CD1c-positive myeloid dendritic cell (primary cell): ENCODE measurements around the gene HDAC7.

ENCODE experiments used
- DNase-seq: peaks from one replicate; pipeline ENCODE4 v3.0.0-alpha.2; 2016; ENCODE audit errors: extremely low spot score

HDAC7 gene

DNA sequence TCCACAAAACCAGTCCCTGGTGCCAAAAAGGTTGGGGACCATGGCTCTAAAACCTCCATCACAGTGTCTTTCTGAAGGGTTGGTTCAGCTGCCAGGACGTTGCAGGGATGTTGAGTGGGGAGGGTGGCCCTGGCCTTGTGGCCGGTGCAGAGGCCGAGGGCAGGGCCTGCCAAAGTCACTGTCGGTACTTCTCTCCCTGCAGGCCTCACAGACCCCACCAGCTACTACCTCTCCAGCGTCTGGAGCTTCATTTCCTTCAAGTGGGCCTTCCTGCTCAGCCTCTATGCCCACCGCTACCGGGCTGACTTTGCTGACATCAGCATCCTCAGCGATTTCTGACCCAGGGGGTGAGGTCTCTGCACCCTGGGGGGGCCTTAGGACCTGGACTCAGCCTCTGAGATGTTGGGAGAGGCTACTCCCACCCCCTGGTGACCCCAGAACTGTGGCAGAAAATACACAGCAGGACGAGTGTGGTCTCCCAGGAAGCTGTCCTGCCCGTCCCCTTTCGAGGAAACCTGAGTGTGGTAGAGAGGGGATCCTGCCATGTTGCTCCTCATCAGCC is 39.7 kb downstream of the HDAC7 start:
- no peak for DNase-seq

DNA sequence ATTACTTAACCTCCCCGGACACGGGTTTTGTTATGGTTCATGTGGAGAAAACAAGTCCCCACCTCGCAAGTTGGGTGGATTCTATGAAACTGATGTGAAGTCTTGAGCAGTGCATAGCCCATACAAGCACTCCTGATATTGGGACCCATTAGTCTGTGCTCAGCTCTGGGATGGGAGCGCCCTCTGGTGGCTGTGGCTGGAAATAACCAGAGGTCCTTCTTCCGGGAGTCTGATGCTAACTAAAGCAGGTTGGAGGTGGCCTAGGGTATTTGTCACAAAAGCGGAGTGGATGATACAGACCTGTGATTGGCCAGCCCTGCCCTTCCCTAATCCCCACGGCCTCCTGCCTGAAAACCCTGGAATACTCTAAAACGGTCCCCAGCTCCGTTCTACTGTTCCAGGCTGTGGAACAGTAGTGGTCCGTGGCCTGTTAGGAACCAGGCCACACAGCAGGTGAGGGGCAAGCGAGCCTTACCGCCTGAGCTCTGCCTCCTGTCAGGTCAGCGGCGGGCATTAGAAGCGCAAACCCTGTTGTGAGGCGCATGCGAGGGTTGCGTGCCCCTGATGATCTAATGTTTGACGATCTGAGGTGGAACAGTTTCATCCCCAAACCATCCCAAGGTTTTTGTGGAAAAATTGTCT is 40.3 kb downstream of the HDAC7 start:
- DNase-seq, result peak; percentile 91

DNA sequence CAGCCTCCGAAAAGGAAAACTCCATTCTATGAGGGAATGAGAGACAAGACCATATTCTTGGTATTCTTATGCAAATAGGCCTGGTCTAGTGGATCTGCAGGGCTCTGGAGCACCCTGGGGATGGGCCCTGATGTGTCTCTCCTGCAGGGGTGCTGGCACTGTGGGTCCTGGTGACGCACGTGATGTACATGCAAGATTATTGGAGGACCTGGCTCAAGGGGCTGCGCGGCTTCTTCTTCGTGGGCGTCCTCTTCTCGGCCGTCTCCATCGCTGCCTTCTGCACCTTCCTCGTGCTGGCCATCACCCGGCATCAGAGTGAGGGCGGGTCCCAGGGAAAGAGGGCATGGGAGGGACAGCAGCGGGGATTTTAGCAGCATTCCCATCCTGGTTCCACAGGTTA is 40.8 kb downstream of the HDAC7 start:
- DNase-seq, result no peak

DNA sequence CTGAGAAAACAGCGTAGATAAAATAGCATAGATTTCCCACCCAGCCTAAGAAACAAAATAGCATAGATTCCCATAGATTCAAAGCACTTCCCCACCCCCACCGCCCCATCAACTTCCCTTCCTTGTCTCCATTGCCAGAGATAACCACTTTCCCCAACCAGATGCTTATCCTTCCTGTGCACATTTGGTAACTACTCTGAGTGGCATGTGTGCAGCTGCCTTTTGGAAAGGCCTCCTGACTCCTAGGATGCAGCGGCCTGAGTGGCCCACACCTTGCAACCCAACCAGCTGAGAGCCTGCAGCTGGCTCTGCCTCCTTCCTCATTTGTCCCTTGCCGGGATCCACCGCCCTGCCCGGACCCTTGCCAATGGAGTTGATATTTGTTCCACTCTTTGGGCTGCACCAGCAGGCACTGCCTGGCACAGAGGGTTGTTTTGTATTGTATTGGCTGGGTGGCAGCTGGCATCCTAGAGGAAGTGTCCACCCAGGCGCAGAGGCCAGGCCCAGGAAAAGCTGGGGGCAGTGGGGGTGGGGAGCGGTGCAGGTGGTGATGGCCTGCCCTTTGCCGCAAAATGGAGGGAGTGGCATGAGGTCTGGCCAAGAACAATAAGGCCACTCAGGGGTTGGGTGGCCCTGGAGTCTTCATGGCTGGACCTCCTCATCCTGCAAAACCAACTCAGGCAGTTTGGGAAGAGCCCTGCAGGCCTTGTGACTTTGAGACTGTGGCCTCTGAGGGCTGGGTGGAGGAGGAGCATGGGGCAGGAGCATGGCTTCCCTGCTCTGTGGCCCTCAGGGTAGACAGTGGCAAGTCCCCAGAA is 41.8 kb downstream of the HDAC7 start:
- DNase-seq, result peak; percentile 36

DNA sequence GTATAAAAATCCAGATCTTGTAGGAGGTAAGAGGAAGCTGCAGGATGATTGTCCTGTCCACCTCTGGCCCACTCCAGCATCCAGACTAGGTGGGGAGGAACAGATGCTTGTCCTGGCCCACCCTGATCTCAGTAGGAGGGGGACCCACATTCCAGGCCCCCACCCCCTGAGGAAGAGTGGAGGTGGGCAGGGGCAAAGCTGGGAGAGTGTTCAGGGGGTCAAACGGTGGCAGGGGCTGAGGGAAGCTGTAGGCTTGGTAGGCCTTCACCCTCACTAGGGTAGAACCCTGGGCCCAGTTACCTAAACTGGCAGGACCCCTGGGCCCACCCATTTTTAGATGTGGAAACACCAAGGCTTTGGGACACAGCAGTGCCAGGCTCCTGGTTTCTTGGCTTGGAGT is 42.6 kb downstream of the HDAC7 start:
- no peak for DNase-seq

DNA sequence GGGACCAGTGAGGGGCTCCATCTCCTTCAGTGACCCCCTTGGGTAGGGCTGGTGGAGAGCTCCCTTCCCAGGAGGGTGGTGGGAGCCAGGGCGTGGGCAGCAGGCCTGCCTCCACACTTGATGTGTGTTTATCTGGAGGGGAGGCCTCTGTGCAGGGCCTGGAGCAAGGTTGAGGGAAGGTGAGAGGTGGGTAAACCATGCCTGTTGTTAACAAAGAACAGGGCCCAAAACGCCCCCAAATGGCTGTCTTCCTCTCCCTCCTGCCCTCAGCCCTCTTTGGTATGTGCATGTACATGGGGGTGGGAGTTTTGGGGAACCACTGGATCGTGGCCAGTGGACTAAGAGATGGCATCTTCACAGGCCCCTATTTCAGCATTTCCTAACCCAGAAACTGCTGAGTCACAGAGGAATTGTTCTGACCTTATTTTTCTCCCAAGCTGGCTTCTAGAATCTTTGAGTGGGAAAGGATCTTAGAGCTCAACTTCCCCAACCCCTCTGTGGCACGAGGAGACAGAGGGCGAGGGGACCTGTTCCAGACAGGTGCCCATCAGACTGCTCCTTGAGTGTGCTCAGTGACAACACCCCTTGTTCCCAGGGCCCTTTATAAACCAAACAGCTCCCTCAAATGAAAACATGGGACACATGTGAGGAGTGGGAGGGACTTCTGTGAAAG is 43.1 kb downstream of the HDAC7 start:
- DNase-seq, result peak; percentile 69

DNA sequence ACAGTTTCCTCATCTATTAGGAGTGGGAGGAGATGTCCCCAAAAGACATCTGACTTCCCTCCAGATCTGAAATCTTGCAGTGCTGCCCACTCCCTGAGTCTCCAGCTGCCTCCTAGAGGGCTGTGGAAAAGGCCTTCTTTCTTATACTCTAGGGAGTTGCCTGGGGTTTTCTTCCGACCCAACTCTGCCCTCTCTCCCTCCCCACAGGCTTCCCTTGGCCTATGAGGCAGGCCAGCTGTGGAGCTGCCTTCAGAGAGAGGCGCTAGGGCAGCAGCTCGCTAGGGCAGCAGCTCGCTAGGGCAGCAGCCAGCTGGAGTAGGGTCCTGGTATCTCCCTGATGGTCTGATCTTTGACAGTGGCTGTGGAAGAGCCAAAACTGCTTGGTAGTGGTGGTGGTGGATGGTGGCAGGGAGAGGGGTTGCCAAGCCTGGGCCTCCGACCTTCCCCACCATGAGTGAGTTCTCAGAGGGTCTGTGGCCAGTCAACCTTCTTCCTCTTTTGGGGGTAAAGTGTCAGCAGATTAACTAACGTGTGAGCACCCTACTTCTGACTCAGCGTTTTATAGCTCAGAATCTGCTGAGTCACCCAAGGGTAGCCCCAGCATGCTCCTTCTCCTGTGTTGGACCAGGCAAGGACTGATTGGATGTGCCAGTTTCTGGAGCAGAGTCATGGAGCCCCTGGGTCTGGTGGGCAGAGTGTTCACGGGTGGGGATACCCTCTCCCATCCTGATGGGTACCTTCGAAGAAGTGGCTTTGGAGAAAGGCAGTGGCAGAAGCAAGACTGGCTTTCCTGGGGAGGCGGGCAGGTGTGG is 44.4 kb downstream of the HDAC7 start:
- DNase-seq, result peak; percentile 73

DNA sequence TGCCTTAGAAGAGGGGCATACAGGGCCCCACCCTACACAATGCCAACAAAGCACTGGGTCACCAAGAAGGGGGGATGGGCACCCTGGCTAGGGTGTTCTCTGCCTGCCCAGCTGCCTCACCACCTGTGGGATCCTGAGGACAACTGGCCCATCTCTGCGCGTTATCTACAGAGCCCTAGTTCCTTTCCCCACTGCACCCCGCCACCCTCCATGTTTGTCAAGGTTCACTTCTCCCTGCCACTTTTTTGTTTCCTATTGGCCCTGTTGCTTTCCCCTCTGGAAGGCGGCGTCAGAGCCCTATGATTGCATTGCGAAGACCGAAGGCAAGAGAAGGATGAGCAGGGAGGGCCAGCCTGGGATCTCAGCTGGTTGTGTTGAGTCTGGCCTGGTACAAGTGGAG is 45.0 kb downstream of the HDAC7 start:
- DNase-seq, result no peak

DNA sequence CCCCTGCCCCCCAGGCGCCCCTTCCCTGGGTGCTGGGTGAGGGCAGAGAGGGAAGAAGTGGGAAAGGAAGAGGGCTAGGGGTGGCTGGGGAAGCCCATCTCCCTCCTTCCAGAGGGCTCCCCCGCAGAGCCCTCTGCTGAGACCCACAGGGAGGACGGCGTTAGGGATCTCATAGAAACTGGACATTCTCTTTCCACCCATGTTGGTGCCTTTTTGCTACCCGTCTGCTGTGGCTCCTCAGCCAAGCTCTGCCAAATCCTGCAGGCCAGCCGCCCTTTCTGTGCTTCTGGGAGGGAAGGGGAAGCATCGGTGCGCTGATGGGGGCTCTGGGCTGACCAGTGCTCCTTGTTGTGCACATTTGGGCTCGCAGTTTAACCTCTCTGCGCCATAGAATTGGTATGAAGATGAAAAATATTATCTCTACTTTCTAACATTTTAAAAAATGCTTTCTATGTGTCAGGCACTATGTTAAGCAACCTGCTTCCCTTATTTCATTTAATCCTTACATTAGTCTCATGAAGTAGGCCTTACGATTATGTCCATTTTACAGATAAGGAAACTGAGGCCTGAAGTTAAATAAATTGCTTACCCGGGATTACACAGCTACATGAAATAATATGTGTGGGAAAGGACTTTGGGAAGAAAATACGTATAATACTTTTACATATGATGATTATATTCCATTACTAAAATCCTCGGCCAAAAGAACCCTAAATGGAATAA is 45.7 kb downstream of the HDAC7 start:
- no peak for DNase-seq

DNA sequence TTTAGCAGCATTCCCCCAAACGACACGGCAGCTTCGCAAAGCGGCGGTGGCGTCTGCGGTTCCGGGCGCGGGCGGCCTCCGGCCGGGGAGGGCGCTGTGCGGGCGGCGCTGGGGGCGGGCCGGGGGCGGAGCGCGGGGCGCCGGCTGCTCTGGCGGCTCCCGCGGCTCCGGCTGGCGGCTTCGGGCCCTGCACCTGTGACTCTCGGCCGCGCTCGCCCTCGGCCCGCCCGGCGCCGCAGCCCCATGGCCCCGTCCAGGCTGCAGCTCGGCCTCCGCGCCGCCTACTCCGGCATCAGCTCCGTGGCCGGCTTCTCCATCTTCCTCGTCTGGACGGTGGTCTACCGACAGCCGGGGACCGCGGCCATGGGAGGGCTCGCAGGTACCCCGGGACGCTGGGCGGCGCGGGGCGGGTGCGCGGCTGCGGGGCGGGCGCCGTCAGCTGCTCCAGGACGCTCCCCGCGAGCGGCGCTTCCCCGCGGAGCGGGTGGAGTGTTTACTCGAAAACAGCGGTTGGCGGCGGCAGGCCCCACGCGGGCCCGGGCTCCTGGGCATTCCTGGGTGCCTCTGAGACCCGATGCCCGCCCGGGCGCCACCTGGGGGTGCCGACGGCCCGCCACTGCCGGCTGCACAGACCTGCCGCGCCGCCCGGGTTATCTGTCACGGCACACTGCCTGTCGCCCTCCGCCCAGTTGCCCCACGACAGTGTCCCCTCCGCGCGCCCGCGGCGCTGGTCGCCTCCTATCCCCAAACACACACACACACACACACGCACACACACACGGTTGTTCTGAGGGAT is 46.4 kb downstream of the HDAC7 start, which contains the start of gene SLC48A1:
Gene SLC48A1 (plus strand): TSS at position 177 of the 796 bp plus-strand sequence. CDS start 67 bp downstream, at position 244.
- DNase-seq, result peak; percentile 61

DNA sequence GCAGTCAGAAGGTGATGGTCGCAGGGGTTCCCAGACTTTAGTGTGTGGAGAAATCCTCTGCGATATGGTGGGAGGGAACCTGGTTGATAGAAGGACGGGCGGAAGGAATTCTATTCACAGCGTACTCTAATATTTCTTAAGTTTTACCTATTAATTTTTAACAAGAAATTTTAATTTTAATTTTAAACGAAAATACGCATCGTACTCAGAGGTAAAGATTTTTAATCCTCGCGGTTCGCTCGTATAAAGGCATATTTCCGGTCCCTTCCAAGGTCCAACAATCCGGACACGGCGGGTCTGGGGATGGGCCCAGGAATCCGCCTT is 47.0 kb downstream of the HDAC7 start:
- no peak for DNase-seq

DNA sequence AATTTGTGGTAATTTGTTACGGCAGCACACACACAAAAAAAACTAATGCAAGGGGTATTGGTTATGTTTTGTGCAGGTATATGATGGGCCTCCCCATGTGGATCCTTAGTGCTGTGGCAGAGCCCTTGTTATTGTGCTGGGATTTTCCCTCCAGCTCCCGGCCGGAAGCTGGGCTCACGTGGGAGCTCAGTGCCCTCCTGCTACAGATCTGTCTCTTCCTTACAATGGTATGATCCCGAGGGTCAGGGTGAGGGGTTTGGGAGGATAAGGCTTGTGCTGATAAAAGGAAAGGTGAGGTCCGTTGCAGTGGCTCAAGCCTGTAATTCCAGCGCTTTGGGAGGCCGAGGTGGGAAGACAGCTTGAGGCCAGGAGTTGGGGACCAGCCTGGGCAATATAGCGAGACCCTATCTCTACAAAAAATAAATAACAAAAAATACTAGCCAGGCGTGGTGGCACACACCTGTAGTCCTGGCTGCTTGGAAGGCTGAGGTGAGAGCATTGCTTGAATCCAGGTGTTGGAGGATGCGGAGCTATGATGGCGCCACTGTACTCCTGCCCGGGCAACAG is 47.5 kb downstream of the HDAC7 start:
- DNase-seq, result no peak

DNA sequence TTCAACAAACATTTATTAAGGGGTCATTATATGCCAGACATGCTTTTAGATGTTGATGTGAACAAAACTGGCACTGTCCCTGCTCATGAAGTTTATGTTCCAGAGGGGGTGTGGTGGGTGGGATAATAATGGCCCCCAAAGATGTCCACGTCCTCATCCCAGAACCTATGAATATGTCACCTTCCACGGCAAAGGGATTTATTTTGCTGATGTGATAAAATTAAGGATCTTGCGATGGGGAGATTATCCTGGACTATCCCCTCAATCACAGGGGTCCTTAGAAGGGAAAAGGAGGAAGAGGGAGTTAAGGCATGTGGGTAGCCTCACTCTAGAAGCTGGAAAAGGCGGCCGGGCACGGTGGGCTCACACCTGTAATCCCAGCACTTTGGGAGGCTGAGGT is 48.4 kb downstream of the HDAC7 start:
- DNase-seq, result no peak

DNA sequence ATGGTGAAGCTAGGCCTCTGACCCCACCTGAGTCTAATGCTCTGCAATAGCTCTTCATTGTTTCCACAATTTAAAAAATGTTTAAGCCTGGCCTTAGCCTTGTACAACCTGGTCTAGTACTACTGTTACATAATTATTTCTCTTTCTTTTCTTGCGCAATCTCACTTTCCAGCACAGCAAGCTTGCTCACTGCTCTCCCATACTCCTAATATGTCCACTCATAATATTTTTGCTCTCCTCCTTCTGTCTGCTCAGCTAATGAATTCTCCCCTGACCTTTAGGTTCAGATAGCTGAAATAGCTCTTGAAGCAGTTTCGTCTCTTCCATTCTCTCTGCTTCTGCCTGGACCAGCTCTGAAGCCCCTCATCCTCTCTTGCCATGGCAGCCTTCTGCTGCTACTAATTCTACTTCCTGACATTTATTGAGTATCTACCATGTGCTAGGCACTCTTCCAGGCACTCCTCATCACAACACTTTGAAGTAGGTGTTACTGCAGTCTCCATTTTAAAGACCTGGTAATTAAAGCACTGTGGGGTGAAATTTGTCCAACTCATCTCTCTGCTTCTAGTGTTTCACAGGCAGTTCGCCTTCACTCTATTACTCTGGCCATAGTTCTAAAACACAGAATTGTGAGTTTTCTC is 49.5 kb downstream of the HDAC7 start:
- DNase-seq, result peak; percentile 29

DNA sequence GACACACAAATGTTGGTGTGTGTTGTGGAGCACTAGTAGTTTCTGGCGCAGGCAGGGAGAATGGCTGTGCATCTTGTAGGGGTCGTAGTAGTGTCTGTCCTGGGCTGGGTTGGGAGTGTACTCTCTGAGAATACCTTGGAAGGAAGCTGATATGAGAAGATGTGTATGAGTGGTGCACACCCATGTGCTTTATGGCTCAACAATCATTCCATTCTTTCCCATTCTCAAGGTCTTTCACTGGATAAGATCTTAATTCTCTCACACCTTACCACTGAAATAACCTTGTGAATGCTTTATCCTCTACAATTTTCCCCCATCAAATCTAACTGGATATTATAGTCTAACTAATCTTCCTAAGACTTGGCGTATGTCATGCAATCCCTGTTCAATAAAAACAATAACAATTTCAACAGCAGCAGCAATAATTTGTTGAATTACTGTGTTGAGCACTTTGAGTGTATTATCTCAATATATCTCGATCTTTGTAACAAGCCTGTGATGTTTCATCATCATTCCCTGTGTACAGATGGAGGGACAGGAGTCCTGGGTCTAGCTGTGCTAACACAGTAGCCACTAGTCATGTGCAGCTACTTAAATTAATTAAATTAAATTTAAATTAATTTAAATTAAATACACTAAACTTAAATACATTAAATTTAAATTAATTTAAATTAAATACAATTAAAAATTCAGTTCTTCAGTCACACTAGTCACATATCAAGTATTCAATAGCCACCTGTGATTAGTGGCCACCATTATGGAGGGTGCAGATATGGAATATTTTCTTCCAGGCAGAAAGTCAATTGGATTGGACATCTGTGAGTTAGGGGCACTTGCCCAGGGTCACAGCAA is 50.2 kb downstream of the HDAC7 start:
- DNase-seq, result no peak

DNA sequence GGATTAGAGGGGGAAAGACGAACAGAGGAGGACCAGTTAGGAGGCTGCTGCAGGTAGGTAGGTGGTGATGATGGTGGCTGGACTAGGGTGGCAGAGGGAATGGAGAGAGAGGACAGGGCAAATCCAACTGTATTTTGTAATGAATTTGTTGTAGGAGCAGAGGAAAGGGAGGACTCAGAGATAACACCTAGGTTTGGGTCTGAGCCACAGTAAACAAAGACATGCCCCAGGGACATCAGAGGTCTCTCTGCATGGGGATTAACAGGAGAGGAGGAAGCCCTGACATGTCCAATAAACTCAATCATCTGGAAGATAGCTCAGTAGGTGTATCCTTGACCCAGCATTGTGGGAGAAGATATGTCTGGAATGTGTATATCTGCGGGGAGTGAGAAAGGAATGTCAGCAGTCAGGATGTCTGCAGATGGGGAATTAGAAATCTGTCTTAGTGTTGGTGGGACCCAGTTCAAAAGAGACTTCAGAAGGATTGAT is 51.3 kb downstream of the HDAC7 start:
- DNase-seq, result no peak

DNA sequence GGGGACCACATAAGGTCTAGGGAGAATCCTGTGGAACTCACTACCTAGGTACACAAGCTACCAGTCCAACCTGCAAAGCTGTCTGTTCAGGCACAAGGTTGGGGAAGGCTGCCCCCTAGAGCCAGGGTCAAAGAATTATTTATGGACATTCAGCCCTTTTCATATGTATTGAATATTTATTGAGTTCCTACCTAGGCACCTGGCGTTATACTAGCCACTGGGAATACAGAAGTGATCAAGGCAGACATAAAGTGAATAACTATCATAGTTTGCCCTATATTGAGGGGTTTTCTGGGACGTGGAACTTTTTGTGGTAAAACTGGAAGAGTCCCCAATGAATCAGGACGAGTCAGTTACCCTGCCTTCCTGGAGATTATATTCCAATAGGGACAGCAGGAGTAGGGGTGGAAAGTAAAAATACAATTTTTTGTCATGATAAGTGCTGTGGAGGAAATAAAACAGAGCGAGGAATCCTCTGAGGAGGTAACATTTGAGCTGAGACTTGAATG is 52.4 kb downstream of the HDAC7 start:
- DNase-seq, result peak; percentile 63
